OCI-LY1 (cell line): ENCODE measurements around the gene ZC3H18.

ENCODE experiments used
- H2AFZ ChIP-seq: fragments of 200-600 bp; sonication (generic), shearing (Covaris generic); 2 replicates; pipeline ENCODE4 v1.6.0; 2014; ENCODE audit warnings: antibody characterized with exemption, mild to moderate bottlenecking, low read length
- H3F3A ChIP-seq: fragments of 200-600 bp; sonication (generic), shearing (Covaris generic); 2 replicates; pipeline ENCODE4 v1.6.0; 2014; ENCODE audit warnings: mild to moderate bottlenecking, antibody characterized with exemption, low read length, moderate library complexity; ENCODE audit not compliant: insufficient read depth
- H3K27ac ChIP-seq: fragments of 200-600 bp; sonication (generic); 2 replicates; pipeline ENCODE4 v1.5.1; 2014; ENCODE audit warnings: low read length, mixed run types, mild to moderate bottlenecking, low read depth; ENCODE audit not compliant: poor library complexity, severe bottlenecking
- H3K27me3 ChIP-seq: fragments of 200-600 bp; sonication (generic); 2 replicates; pipeline ENCODE4 v1.6.0; 2014; ENCODE audit warnings: antibody characterized with exemption, mild to moderate bottlenecking, low read length, moderate library complexity; ENCODE audit not compliant: insufficient read depth
- H3K36me3 ChIP-seq: fragments of 200-600 bp; sonication (generic); 2 replicates; pipeline ENCODE4 v1.6.1; 2014; ENCODE audit warnings: mild to moderate bottlenecking, antibody characterized with exemption, low read length, moderate library complexity, mixed read lengths; ENCODE audit not compliant: insufficient read depth
- H3K4me1 ChIP-seq: fragments of 200-600 bp; sonication (generic); 2 replicates; pipeline ENCODE4 v1.5.1; 2014; ENCODE audit warnings: mild to moderate bottlenecking, low read length, moderate library complexity; ENCODE audit not compliant: insufficient read depth, severe bottlenecking
- H3K4me2 ChIP-seq: fragments of 200-600 bp; sonication (generic), shearing (Covaris generic); 2 replicates; pipeline ENCODE4 v1.6.1; 2014; ENCODE audit warnings: low read length
- H3K4me3 ChIP-seq: fragments of 200-600 bp; sonication (generic); 2 replicates; pipeline ENCODE4 v1.5.1; 2014; ENCODE audit warnings: low read length, low read depth, mild to moderate bottlenecking, mixed read lengths; ENCODE audit not compliant: poor library complexity, severe bottlenecking
- H3K79me2 ChIP-seq: fragments of 200-600 bp; shearing (Covaris generic); 2 replicates; pipeline ENCODE4 v1.6.1; 2016; ENCODE audit warnings: mixed run types, low read length, mixed read lengths; ENCODE audit not compliant: insufficient read depth
- H3K9ac ChIP-seq: fragments of 200-600 bp; sonication (generic), shearing (Covaris generic); 2 replicates; pipeline ENCODE4 v1.6.1; 2014; ENCODE audit warnings: mild to moderate bottlenecking, low read length, mixed read lengths
- H3K9me2 ChIP-seq: fragments of 200-600 bp; sonication (generic), shearing (Covaris generic); 2 replicates; pipeline ENCODE4 v1.6.1; 2014; ENCODE audit warnings: low read depth, mild to moderate bottlenecking, low read length, mixed read lengths
- H3K9me3 ChIP-seq: fragments of 200-600 bp; shearing (Covaris generic); 2 replicates; pipeline ENCODE4 v1.6.1; 2014; ENCODE audit warnings: low read length, mixed read lengths
- H4K20me1 ChIP-seq: fragments of 200-600 bp; sonication (generic), shearing (Covaris generic); 2 replicates; pipeline ENCODE4 v1.6.0; 2016; ENCODE audit warnings: mild to moderate bottlenecking, low read length; ENCODE audit not compliant: insufficient read depth
- CTCF ChIP-seq: fragments of 200-600 bp; sonication (generic), shearing (Covaris generic); IDR thresholded peaks from 2 replicates; pipeline ENCODE4 v1.5.1; 2017; ENCODE audit warnings: mild to moderate bottlenecking, antibody characterized with exemption, low read length, moderate library complexity, mixed read lengths
- EZH2 ChIP-seq: fragments of 200-600 bp; sonication (generic), shearing (Covaris generic); IDR thresholded peaks from 2 replicates; pipeline ENCODE4 v1.8.0; 2017; ENCODE audit warnings: borderline replicate concordance, mixed run types, mild to moderate bottlenecking, antibody characterized with exemption, low read length, moderate library complexity, mixed read lengths

Gene ZC3H18

GRCh38 chr16:88600539-88600896, 30.3 kb downstream of the ZC3H18 start:
- TF ChIP-seq EZH2, result no peak
- TF ChIP-seq CTCF, result no peak

DNA sequence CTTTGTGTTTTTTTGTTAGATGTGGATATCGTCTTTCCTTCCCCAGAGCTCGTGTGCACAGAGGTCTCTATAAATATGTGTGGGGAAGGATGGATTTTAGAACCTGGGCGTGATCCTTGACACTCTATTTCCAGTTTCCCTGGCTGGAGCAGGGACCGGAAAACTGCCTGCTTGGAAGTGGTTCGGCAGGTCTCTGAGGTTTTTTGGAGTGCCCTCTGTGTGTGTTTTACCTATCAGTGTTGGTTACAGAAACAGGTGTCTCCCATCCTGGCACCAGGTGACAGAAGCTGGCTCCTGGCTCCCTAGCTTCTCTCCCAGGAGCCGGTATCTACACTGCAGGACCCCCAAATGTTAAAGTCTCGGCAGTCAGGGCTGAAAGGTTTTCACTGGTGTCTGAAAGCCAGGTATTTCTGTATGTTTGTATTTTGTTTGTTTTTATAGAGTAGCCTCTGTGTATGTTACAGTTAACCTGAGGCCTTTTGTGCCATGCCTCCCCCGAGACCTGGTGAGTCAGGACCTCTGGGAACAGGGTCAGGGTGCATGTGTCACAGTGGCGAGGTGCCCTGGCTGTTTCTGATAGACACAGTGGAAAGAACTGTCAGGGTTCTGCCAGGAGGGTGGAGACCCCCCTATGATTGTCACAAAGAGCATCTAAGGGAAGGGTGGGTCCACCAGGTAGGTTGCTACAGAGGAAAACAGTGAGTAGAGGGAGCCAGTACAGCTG, 31.3 kb downstream of the ZC3H18 start:
- Histone ChIP-seq H3K4me3 (no peak overlapping the region), H4K20me1 (no peaks in the 10 kb centered on the region), H3K79me2 (no peaks in the 10 kb centered on the region), H3K9me2 (no peaks in the 10 kb centered on the region), H3K9me3 (no peaks in the 10 kb centered on the region), H3K36me3 (peaks cover 80% of the 10 kb centered on the region), H3F3A (no peaks in the 10 kb centered on the region), H2AFZ (no peak overlapping the region), H3K9ac (no peak overlapping the region), H3K4me2 (no peak overlapping the region), H3K27ac (no peak overlapping the region), H3K27me3 (no peaks in the 10 kb centered on the region), H3K4me1 (no peaks in the 10 kb centered on the region)
- TF ChIP-seq CTCF (no peak), EZH2 (no peak)

More at GRCh38 chr16:88600539-88600896, 30.3 kb downstream of the ZC3H18 start:
- Histone ChIP-seq H3K9me2 (no peaks in the 10 kb centered on the region), H3F3A (no peaks in the 10 kb centered on the region), H3K27me3 (no peaks in the 10 kb centered on the region), H3K4me1 (no peaks in the 10 kb centered on the region), H3K4me3 (no peak overlapping the region), H4K20me1 (no peaks in the 10 kb centered on the region), H3K36me3 (peaks cover 76% of the 10 kb centered on the region), H3K9me3 (no peaks in the 10 kb centered on the region), H2AFZ (no peak overlapping the region), H3K79me2 (no peaks in the 10 kb centered on the region), H3K27ac (no peak overlapping the region), H3K9ac (no peak overlapping the region), H3K4me2 (no peak overlapping the region)

- no peaks in the 10 kb centered on the region for H3K9me2 ChIP-seq
- H3K27me3 ChIP-seq, result no peaks in the 10 kb centered on the region
- no peaks in the 10 kb centered on the region for H3K79me2 ChIP-seq
- peaks cover 86% of the 10 kb centered on the region for H3K36me3 ChIP-seq
- TF ChIP-seq EZH2, result no peak
- TF ChIP-seq CTCF, result no peak
- H3K4me1 ChIP-seq, result no peaks in the 10 kb centered on the region
- no peaks in the 10 kb centered on the region for H3K9me3 ChIP-seq
- no peaks in the 10 kb centered on the region for H4K20me1 ChIP-seq
- no peak overlapping the region for H3K4me3 ChIP-seq
- H3K4me2 ChIP-seq, result no peak overlapping the region
- no peaks in the 10 kb centered on the region for H3F3A ChIP-seq
- no peak overlapping the region for H2AFZ ChIP-seq
- no peak overlapping the region for H3K9ac ChIP-seq
- H3K27ac ChIP-seq, result no peak overlapping the region
Observed at GRCh38 chr16:88602091-88602490, 31.9 kb downstream of the ZC3H18 start.
